ENCODE results near the gene RETSAT.

The RETSAT gene

GRCh38 chr2:85394976-85395375 lies 40.6 kb upstream of the RETSAT start:
- Histone ChIP-seq H3K9me3 (no peaks in the 10 kb centered on the region), H3K4me3 (ENCODE audit: low read depth, low read length) (no peak overlapping the region), H3K4me1 (no peaks in the 10 kb centered on the region), H3K36me3 (no peaks in the 10 kb centered on the region), H3K27me3 (no peaks in the 10 kb centered on the region)
- DNase-seq: no peak
- TF ChIP-seq CTCF (IDR thresholded peaks at IDR 0.05; ENCODE audit: low read depth, low read length): no peak

- H3K4me1 ChIP-seq: no peaks in the 10 kb centered on the region
- H3K4me3 ChIP-seq (ENCODE audit: low read depth, low read length): no peak overlapping the region
- no peak for TF ChIP-seq CTCF (IDR thresholded peaks at IDR 0.05; ENCODE audit: low read depth, low read length)
- no peaks in the 10 kb centered on the region for H3K36me3 ChIP-seq
- no peaks in the 10 kb centered on the region for H3K27me3 ChIP-seq
- peak; percentile 16 for DNase-seq
- H3K9me3 ChIP-seq: no peaks in the 10 kb centered on the region
Observed at GRCh38 chr2:85394261-85394681, 39.9 kb upstream of the RETSAT start.

GRCh38 chr2:85393836-85394235 lies 39.5 kb upstream of the RETSAT start:
- TF ChIP-seq CTCF (IDR thresholded peaks at IDR 0.05; ENCODE audit: low read depth, low read length): no peak
- Histone ChIP-seq H3K4me3 (ENCODE audit: low read depth, low read length) (no peak overlapping the region), H3K9me3 (no peaks in the 10 kb centered on the region), H3K27me3 (no peaks in the 10 kb centered on the region), H3K4me1 (no peaks in the 10 kb centered on the region), H3K36me3 (no peaks in the 10 kb centered on the region)
- DNase-seq: no peak

GRCh38 chr2:85390941-85391669 lies 36.8 kb upstream of the RETSAT start:
- Histone ChIP-seq H3K4me3 (ENCODE audit: low read depth, low read length) (no peak overlapping the region), H3K27me3 (no peaks in the 10 kb centered on the region), H3K9me3 (no peaks in the 10 kb centered on the region), H3K4me1 (no peaks in the 10 kb centered on the region), H3K36me3 (no peaks in the 10 kb centered on the region)
- TF ChIP-seq CTCF (IDR thresholded peaks at IDR 0.05; ENCODE audit: low read depth, low read length): peak; percentile 66
- peak; percentile 69 for DNase-seq

- no peaks in the 10 kb centered on the region for H3K36me3 ChIP-seq
- TF ChIP-seq CTCF (IDR thresholded peaks at IDR 0.05; ENCODE audit: low read depth, low read length): no peak
Observed at GRCh38 chr2:85388878-85389538, 34.7 kb upstream of the RETSAT start.

GRCh38 chr2:85387754-85388153 lies 33.4 kb upstream of the RETSAT start:
- H3K4me1 ChIP-seq: no peaks in the 10 kb centered on the region
- no peak for TF ChIP-seq CTCF (IDR thresholded peaks at IDR 0.05; ENCODE audit: low read depth, low read length)
- H3K4me3 ChIP-seq (ENCODE audit: low read depth, low read length): no peak overlapping the region
- no peaks in the 10 kb centered on the region for H3K9me3 ChIP-seq
- H3K27me3 ChIP-seq: no peaks in the 10 kb centered on the region
- H3K36me3 ChIP-seq: no peaks in the 10 kb centered on the region
- no peak for DNase-seq

More at GRCh38 chr2:85388878-85389538, 34.7 kb upstream of the RETSAT start:
- no peak for DNase-seq
- Histone ChIP-seq H3K4me1 (no peaks in the 10 kb centered on the region), H3K4me3 (ENCODE audit: low read depth, low read length) (no peak overlapping the region), H3K9me3 (no peaks in the 10 kb centered on the region), H3K27me3 (no peaks in the 10 kb centered on the region)
